IPS-20b (cell line): ENCODE results near the gene MED9.
"Not testable (repeated sequence)": the region's sequence is repeated elsewhere in the genome, so short reads cannot be mapped to it uniquely, and the experiment has no call there.

Experiments
- H3K27ac ChIP-seq: one replicate; pipeline ENCODE4 v1.5.1; 2013; ENCODE audit warnings: low read length
- H3K27me3 ChIP-seq: 2 replicates; pipeline ENCODE4 v1.6.1; 2013; ENCODE audit warnings: mild to moderate bottlenecking, low read length, inconsistent platforms; ENCODE audit not compliant: insufficient read depth
- H3K36me3 ChIP-seq: 2 replicates; pipeline ENCODE4 v1.6.1; 2013; ENCODE audit warnings: low read depth, mild to moderate bottlenecking, inconsistent platforms, low read length, moderate library complexity; ENCODE audit not compliant: insufficient read depth
- H3K4me1 ChIP-seq: 2 replicates; pipeline ENCODE4 v1.6.1; 2013; ENCODE audit warnings: mild to moderate bottlenecking, control low read depth, inconsistent platforms, low read length, moderate library complexity; ENCODE audit not compliant: insufficient read depth
- H3K4me3 ChIP-seq: 2 replicates; pipeline ENCODE4 v1.5.1; 2013; ENCODE audit warnings: mild to moderate bottlenecking, low read length, inconsistent platforms
- H3K9ac ChIP-seq: 2 replicates; pipeline ENCODE4 v1.6.1; 2013; ENCODE audit warnings: low read depth, mild to moderate bottlenecking, inconsistent platforms, low read length, moderate library complexity
- H3K9me3 ChIP-seq: 2 replicates; pipeline ENCODE4 v1.6.1; 2013; ENCODE audit warnings: mild to moderate bottlenecking, low read depth, low read length, inconsistent platforms; ENCODE audit not compliant: insufficient read depth

Gene MED9

GRCh38 chr17:17469996-17470395, 6.8 kb upstream of the MED9 start:
- Histone ChIP-seq H3K27ac (no peak overlapping the region), H3K36me3 (no peaks in the 10 kb centered on the region), H3K4me3 (no peak overlapping the region), H3K9me3 (no peaks in the 10 kb centered on the region), H3K9ac (no peak overlapping the region), H3K27me3 (0 out of 2 replicates have a peak, but pooled peaks cover 13% of the 10 kb centered on the region), H3K4me1 (no peaks in the 10 kb centered on the region)

GRCh38 chr17:17472333-17472920, 4.4 kb upstream of the MED9 start:
- Histone ChIP-seq H3K9me3 (no peaks in the 10 kb centered on the region), H3K9ac (no peak overlapping the region), H3K4me1 (no peaks in the 10 kb centered on the region), H3K4me3 (no peak overlapping the region), H3K27me3 (0 out of 2 replicates have a peak, but pooled peaks cover 9% of the 10 kb centered on the region), H3K27ac (no peak overlapping the region), H3K36me3 (no peaks in the 10 kb centered on the region)

DNA sequence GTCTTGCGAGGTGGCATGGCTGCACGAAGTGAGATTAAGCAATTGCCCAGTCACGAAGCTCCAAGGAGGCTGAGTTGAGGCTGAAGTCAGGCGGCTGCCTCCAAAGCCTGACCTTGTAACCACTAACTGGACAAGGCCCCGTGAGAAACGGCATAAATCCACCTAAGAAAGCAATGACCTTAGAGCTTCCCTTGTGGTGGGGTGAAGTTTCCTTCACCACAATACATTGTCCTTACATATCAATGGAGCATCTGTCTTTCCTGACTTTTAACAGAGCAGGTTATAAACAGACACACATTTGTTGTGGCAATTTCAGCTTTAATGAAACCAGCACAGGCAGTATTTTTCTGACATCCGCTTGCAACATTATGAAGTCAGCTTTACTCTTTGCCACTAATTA, 2.5 kb upstream of the MED9 start:
- Histone ChIP-seq H3K27ac (no peak overlapping the region), H3K9ac (no peak overlapping the region), H3K36me3 (peaks cover 7% of the 10 kb centered on the region; the same call in 1 of the 2 replicates), H3K4me1 (peaks cover 6% of the 10 kb centered on the region; the same call in 1 of the 2 replicates), H3K4me3 (no peak overlapping the region), H3K27me3 (0 out of 2 replicates have a peak, but pooled peaks cover 9% of the 10 kb centered on the region), H3K9me3 (no peaks in the 10 kb centered on the region)

DNA sequence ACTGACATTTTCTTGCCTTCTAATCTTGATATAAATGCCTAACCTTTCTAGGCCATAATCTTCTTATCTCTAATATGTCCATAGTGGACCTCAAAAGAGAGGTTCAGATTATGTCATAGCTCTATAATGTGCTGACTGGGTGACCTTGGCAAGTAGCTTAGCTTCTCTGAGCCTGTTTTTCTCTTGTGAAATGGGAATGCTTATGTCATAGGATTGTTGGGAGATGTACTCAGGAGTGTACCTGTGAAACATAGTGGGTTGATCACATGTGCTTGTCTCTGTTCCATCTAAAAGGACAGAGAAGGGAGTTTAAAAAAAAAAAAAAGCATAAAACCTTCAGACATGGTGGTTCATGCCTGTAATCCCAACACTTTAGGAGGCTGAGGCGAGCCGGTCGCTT, 2.4 kb downstream of the MED9 start:
- Histone ChIP-seq H3K36me3 (peaks cover 18% of the 10 kb centered on the region), H3K27me3 (no peaks in the 10 kb centered on the region), H3K4me1 (peaks cover 6% of the 10 kb centered on the region; the same call in 1 of the 2 replicates), H3K4me3 (no peak overlapping the region), H3K27ac (no peak overlapping the region), H3K9me3 (no peaks in the 10 kb centered on the region), H3K9ac (no peak overlapping the region)

- no peak overlapping the region for H3K27ac ChIP-seq
- no peaks in the 10 kb centered on the region for H3K9me3 ChIP-seq
- H3K36me3 ChIP-seq: peaks cover 22% of the 10 kb centered on the region
- no peaks in the 10 kb centered on the region for H3K27me3 ChIP-seq
- H3K9ac ChIP-seq: no peak overlapping the region
- no peak overlapping the region for H3K4me3 ChIP-seq
- H3K4me1 ChIP-seq: peaks cover 6% of the 10 kb centered on the region; the same call in 1 of the 2 replicates
Observed at GRCh38 chr17:17480593-17481148, 3.9 kb downstream of the MED9 start.

GRCh38 chr17:17481860-17482259, 5.1 kb downstream of the MED9 start:
- H3K27ac ChIP-seq: no peak overlapping the region
- H3K4me3 ChIP-seq: no peak overlapping the region
- H3K27me3 ChIP-seq: no peaks in the 10 kb centered on the region
- no peak overlapping the region for H3K9ac ChIP-seq
- peaks cover 23% of the 10 kb centered on the region for H3K36me3 ChIP-seq
- H3K9me3 ChIP-seq: no peaks in the 10 kb centered on the region
- peaks cover 6% of the 10 kb centered on the region; the same call in 1 of the 2 replicates for H3K4me1 ChIP-seq

GRCh38 chr17:17484451-17484899, 7.7 kb downstream of the MED9 start:
- H3K9ac ChIP-seq: no peak overlapping the region
- no peak overlapping the region for H3K27ac ChIP-seq
- peaks cover 34% of the 10 kb centered on the region for H3K36me3 ChIP-seq
- H3K9me3 ChIP-seq: no peaks in the 10 kb centered on the region
- H3K4me3 ChIP-seq: no peak overlapping the region
- no peaks in the 10 kb centered on the region for H3K27me3 ChIP-seq
- no peaks in the 10 kb centered on the region for H3K4me1 ChIP-seq

DNA sequence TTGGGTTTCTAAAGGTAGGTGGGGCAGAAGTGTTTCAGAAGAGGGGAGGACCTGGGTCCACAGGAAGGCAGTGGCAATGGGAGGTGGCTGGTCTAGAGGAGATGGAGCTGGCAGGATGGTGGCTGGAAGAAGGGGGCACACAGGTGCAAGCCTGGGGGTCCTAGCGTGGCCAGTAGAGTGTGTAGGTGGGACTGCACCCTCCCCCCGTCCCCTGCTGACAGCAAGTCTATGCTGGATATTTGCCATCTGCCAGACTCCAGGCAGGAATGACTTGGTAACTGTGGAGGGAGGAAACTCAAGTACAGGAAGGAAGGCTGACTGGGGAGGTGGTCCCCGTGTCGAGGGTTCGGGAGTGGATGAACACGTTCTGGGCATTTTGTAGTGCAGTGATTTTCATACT, 8.6 kb downstream of the MED9 start:
- H3K4me1 ChIP-seq: no peaks in the 10 kb centered on the region
- no peak overlapping the region for H3K27ac ChIP-seq
- H3K9ac ChIP-seq: no peak overlapping the region
- H3K9me3 ChIP-seq: no peaks in the 10 kb centered on the region
- no peaks in the 10 kb centered on the region for H3K27me3 ChIP-seq
- no peak overlapping the region for H3K4me3 ChIP-seq
- peaks cover 40% of the 10 kb centered on the region for H3K36me3 ChIP-seq

GRCh38 chr17:17486416-17486815, 9.6 kb downstream of the MED9 start:
- not testable (repeated sequence) for H3K27me3 ChIP-seq, H3K9ac ChIP-seq, H3K27ac ChIP-seq, H3K9me3 ChIP-seq, H3K4me3 ChIP-seq, H3K4me1 ChIP-seq
- peaks cover 45% of the 10 kb centered on the region for H3K36me3 ChIP-seq

DNA sequence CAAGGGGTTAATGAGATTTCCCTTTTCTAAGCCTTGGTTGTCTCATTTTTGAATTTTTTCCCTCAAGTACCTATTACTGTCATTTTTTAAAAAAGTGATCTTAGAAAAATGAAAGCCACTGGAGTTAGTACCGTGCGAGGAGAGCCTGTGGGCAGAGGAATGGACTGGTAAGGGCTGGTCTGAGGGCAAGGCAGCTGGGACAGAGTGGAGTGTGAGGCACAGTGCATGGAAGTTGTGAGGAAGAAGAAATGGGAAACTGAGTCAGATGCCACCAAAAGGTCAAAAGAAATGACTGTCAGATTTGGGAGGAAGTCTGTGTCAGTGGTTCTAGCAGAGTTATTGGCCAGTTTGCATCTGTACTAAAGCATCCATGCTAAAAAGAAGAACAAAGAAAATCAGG, 11.2 kb downstream of the MED9 start:
- Histone ChIP-seq H3K9ac (no peak overlapping the region), H3K27me3 (no peaks in the 10 kb centered on the region), H3K4me3 (no peak overlapping the region), H3K9me3 (no peaks in the 10 kb centered on the region), H3K36me3 (peaks cover 53% of the 10 kb centered on the region), H3K27ac (no peak overlapping the region), H3K4me1 (no peaks in the 10 kb centered on the region; the same call in 1 of the 2 replicates)

- peaks cover 13% of the 10 kb centered on the region for H3K4me1 ChIP-seq
- peaks cover 48% of the 10 kb centered on the region for H3K36me3 ChIP-seq
- no peaks in the 10 kb centered on the region for H3K9me3 ChIP-seq
- H3K9ac ChIP-seq: no peak overlapping the region
- H3K27ac ChIP-seq: no peak overlapping the region
- H3K27me3 ChIP-seq: peaks cover 28% of the 10 kb centered on the region
- H3K4me3 ChIP-seq: no peak overlapping the region
Observed at GRCh38 chr17:17491031-17491471, 14.3 kb downstream of the MED9 start.

DNA sequence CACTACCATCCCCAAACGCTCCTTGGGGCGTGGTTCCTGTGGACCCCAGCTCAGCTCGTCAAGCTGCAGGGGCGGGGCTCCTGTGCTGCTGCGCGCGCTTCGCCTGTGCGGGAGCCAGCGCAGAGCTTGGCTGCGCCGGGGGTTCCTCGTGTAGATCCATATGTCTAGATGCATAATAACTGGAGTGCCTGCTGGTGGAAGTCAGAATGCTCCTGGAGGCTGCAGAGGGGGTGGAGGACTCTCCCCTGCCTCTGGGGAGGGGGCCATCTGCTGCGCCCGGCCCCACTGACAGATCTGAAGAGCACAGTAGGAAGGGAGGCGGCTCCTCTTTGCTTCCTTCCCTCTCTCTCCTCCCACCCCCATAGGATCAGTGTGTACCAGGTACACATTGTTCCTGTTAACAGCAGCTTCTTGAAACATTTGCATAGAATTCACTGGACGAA, 14.8 kb downstream of the MED9 start:
- peaks cover 13% of the 10 kb centered on the region for H3K4me1 ChIP-seq
- H3K36me3 ChIP-seq: peaks cover 48% of the 10 kb centered on the region
- no peak overlapping the region for H3K27ac ChIP-seq
- H3K9ac ChIP-seq: no peak overlapping the region
- H3K9me3 ChIP-seq: no peaks in the 10 kb centered on the region
- peaks cover 29% of the 10 kb centered on the region for H3K27me3 ChIP-seq
- no peak overlapping the region for H3K4me3 ChIP-seq
